ENCODE data around the gene SIRT6. TPM values are rescaled to one million over a fixed set of nuclear protein-coding genes. Genes with fewer than 3 reads are reported as not detected.

The SIRT6 gene
- total and polyA plus RNA-seq, 2 of the 4 experiments (the other 2 are of a cell fraction), result 3.9 to 25.3 TPM

DNA sequence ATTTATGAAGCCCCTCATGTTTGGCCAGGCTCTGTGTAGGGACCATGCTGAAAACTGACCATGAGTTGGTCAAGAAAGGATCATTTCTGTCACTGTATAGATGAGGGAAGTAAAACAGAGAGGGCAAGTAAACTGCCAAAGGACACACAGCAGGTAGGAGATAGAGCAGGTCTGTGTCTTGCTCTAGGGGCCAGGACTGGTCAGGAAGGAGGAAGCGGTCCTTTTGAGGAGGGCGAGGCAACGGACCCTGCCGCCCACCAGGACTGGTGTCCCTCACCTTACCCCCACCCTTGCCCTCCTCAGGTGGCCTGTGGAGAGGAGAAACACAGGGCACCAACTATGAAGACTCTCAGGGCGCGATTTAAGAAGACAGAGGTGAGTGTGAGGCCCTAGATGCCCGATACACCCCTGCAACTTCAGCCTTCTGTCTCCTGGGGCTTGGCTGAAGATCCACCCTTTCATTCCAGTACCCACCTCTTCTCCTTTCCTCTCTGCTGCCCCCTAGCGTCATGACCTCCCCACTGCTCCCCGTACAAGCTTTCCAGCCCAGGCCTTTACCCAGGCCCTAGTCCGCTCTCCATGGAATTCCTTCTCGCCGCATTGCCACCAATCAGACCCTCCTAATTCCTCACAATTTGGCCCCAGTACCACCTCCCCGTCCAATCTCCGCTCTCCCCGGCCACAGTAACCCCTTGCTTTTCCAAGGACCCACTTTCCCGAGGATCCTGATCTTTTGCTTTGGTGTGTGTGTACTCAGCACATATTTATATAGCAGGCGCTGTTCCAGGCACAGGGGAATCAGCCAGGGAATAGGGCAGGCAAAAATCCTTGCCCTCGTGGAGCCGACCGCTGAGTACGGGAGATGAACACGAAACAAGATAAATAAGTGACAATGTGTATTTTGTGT, 4.0 kb upstream of the SIRT6 start:
- H2AK5ac ChIP-seq (ENCODE audit: low read depth, low read length), result no peak overlapping the region
- dilution Hi-C loops (cut with HindIII; ENCODE audit: low sequenced_read_pairs, unreplicated experiment) (no loop called here), in situ Hi-C loops (cut with MboI; ENCODE audit: low sequenced_read_pairs) (no loop called here), intact Hi-C loops (cut with micrococcal nuclease) (loop anchor here (5.0 kb wide), 1 partner anchor 119 kb away; the partner anchor contains the start of gene ZBTB7A)
- no peak overlapping the region for H4K91ac ChIP-seq (ENCODE audit: insufficient read depth, low read depth, low read length)
- TF ChIP-seq, protein P1, sequence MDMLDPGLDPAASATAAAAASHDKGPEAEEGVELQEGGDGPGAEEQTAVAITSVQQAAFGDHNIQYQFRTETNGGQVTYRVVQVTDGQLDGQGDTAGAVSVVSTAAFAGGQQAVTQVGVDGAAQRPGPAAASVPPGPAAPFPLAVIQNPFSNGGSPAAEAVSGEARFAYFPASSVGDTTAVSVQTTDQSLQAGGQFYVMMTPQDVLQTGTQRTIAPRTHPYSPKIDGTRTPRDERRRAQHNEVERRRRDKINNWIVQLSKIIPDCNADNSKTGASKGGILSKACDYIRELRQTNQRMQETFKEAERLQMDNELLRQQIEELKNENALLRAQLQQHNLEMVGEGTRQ (IDR thresholded peaks at IDR 0.05; ENCODE audit: low read depth, low read length), result no peak
- TF ChIP-seq CHD1 (IDR thresholded peaks at IDR 0.05; ENCODE audit: low read depth, low read length), result no peak
- TF ChIP-seq, protein P2, sequence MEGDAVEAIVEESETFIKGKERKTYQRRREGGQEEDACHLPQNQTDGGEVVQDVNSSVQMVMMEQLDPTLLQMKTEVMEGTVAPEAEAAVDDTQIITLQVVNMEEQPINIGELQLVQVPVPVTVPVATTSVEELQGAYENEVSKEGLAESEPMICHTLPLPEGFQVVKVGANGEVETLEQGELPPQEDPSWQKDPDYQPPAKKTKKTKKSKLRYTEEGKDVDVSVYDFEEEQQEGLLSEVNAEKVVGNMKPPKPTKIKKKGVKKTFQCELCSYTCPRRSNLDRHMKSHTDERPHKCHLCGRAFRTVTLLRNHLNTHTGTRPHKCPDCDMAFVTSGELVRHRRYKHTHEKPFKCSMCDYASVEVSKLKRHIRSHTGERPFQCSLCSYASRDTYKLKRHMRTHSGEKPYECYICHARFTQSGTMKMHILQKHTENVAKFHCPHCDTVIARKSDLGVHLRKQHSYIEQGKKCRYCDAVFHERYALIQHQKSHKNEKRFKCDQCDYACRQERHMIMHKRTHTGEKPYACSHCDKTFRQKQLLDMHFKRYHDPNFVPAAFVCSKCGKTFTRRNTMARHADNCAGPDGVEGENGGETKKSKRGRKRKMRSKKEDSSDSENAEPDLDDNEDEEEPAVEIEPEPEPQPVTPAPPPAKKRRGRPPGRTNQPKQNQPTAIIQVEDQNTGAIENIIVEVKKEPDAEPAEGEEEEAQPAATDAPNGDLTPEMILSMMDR (conservative IDR thresholded peaks at IDR 0.05; ENCODE audit: low read depth, low read length), result peak; percentile 77
- TF ChIP-seq SMC3 (IDR thresholded peaks at IDR 0.05; ENCODE audit: low read depth, low read length), result peak; percentile 42; the same call in 1 of the 2 replicates
- no peak for TF ChIP-seq NFE2L2 (IDR thresholded peaks at IDR 0.05; ENCODE audit: low read depth, low read length)
- no peak for TF ChIP-seq POLR2A (IDR thresholded peaks at IDR 0.05; ENCODE audit: low read depth, low read length)
- TF ChIP-seq BHLHE40 (IDR thresholded peaks at IDR 0.05; ENCODE audit: low read depth, low read length), result no peak
- TF ChIP-seq RCOR1 (IDR thresholded peaks at IDR 0.05; ENCODE audit: insufficient replicate concordance, low read length), result no peak
- TF ChIP-seq RAD21 (IDR thresholded peaks at IDR 0.05; ENCODE audit: low read length), result peak; percentile 60
- TF ChIP-seq FOS (IDR thresholded peaks at IDR 0.05; ENCODE audit: low read depth, low read length), result no peak
- no peaks in the 10 kb centered on the region for H3K9me3 ChIP-seq (ENCODE audit: control insufficient read depth, insufficient read depth, low read length)
- no peak overlapping the region for H2BK5ac ChIP-seq (ENCODE audit: low read depth, low read length, poor library complexity, severe bottlenecking)
- peak overlapping the region; percentile 17; the same call in 1 of the 2 replicates for H3K4ac ChIP-seq (ENCODE audit: low read depth, low read length)
- ChIA-PET POLR2A (ENCODE audit: unreplicated experiment) (no interaction called here), CTCF (interaction anchor here (1.0 kb wide), 1 partner anchor 29 kb away, joined by 3 read pairs; no protein-coding TSS in a partner anchor)
- H4K8ac ChIP-seq (ENCODE audit: low read depth in 2 of 2, low read length in 2 of 2), result peak overlapping the region in 1 of 2 experiments; percentile 68; a peak in 1 of 4 replicates
- no peak overlapping the region for H2BK120ac ChIP-seq (ENCODE audit: low read depth, low read length)
- peaks cover 6 to 11% of the 10 kb centered on the region in 2 experiments for H3K79me1 ChIP-seq (ENCODE audit: low read depth in 1 of 2, low read length in 2 of 2)
- no peak overlapping the region for H3K4me3 ChIP-seq (ENCODE audit: insufficient read depth, low read depth, low read length)
- ATAC-seq (ENCODE audit: low read depth) (peak; percentile 76), DNase-seq (peak; percentile 58)
- no peak overlapping the region for H2BK15ac ChIP-seq (ENCODE audit: low read depth, low read length)
- no peaks in the 10 kb centered on the region for H4K20me1 ChIP-seq (ENCODE audit: insufficient read depth, low read length)
- WGBS, 2 experiments (ENCODE audit: extremely low coverage in 2 of 2, insufficient read length in 1 of 2), result 27% methylated on average over 10 of the region's 22 CpGs; no CpG with 5 or more reads in 1 of the 2 experiments
- no peak overlapping the region for H3K23ac ChIP-seq (ENCODE audit: low read depth, low read length)
- no peak overlapping the region for H3K14ac ChIP-seq (replicated peaks; ENCODE audit: low read depth, low read length)
- 0 out of 2 replicates have a peak, but pooled peaks cover 1% of the 10 kb centered on the region for H3K4me1 ChIP-seq (ENCODE audit: control insufficient read depth, insufficient read depth, low read length)
- no TSS peak for BruUV-seq (replicated peaks)
- no peaks in the 10 kb centered on the region for H3K36me3 ChIP-seq (ENCODE audit: control insufficient read depth, insufficient read depth, low read length)
- H3K56ac ChIP-seq (ENCODE audit: extremely low read depth, insufficient read depth, low read length), result no peak overlapping the region
- no peak overlapping the region for H3K4me2 ChIP-seq (ENCODE audit: low read depth, low read length)
- H4K5ac ChIP-seq (ENCODE audit: low read depth, low read length), result no peak overlapping the region
- no peak overlapping the region for H3K9ac ChIP-seq (ENCODE audit: low read depth, low read length)
- H3K18ac ChIP-seq (ENCODE audit: low read depth, low read length), result no peak overlapping the region
- H3K27me3 ChIP-seq (ENCODE audit: control insufficient read depth, insufficient read depth, low read length), result no peaks in the 10 kb centered on the region; the same call in 1 of the 2 replicates
- no peak overlapping the region for H2BK20ac ChIP-seq (ENCODE audit: low read depth, low read length)
- peaks cover 4% of the 10 kb centered on the region; the same call in 1 of the 2 replicates for H3K9me1 ChIP-seq (ENCODE audit: insufficient read depth, low read length)
- H2AK9ac ChIP-seq (replicated peaks; ENCODE audit: low read depth, low read length, poor library complexity), result peak overlapping the region; percentile 11
- peak overlapping the region; percentile 89 for H2AFZ ChIP-seq (replicated peaks; ENCODE audit: low read length, poor library complexity)
- no peak overlapping the region for H3K27ac ChIP-seq (ENCODE audit: insufficient read depth, low read length)
